Measurements from ENCODE around the gene DDX59. TPM values are rescaled to one million over a fixed set of nuclear protein-coding genes. Genes with fewer than 3 reads are reported as not detected.

Gene DDX59
- polyA plus RNA-seq, 3 donors = 14.3 to 18.6 (median 14.9) TPM

- H4K20me1 ChIP-seq (ENCODE audit: insufficient read depth, low read length) = no peaks in the 10 kb centered on the region
- peak overlapping the region; percentile 43 for H2AFZ ChIP-seq (ENCODE audit: insufficient read depth, low read depth, low read length, poor library complexity, severe bottlenecking)
- peaks cover 32 to 71% of the 10 kb centered on the region in 2 donors for H3K36me3 Mint-ChIP-seq
- intact Hi-C loops (cut with micrococcal nuclease) = no loop called here
- H3K79me2 ChIP-seq (ENCODE audit: insufficient read depth, low read length) = peaks cover 11% of the 10 kb centered on the region
- no peak overlapping the region for H3K4me3 Mint-ChIP-seq
- no peak overlapping the region for H3K9ac ChIP-seq (ENCODE audit: insufficient read depth, low read length, poor library complexity, severe bottlenecking)
- H3K27me3 ChIP-seq (ENCODE audit: control insufficient read depth in 2 of 2, insufficient read depth in 2 of 2, low read length in 2 of 2) = no peaks in the 10 kb centered on the region
- WGBS (ENCODE audit: insufficient coverage) = no CpG with 5 or more reads among the region's 2 CpGs
- DNase-seq = no peak
- peak overlapping the region in 1 of 2 donors; percentile 24 for H3K27ac ChIP-seq (ENCODE audit: low read depth in 1 of 2, low read length in 2 of 2)
- H3K27ac Mint-ChIP-seq = peak overlapping the region in 3 of 7 donors; percentile 0 to 39 (median 2)
- peaks cover 0 to 4% of the 10 kb centered on the region in 2 donors for H3K4me1 ChIP-seq (ENCODE audit: control insufficient read depth in 1 of 2, insufficient read depth in 2 of 2, low read length in 2 of 2)
- no peak overlapping the region for H3K4me3 ChIP-seq (replicated peaks in 1 of 3; ENCODE audit: low read depth in 2 of 3, low read length in 3 of 3)
- H3K27me3 Mint-ChIP-seq (ENCODE audit: low read depth in 3 of 3) = no peaks in the 10 kb centered on the region
- H3K4me1 Mint-ChIP-seq = peaks cover 13% of the 10 kb centered on the region
- no peak overlapping the region for H3K4me2 ChIP-seq (replicated peaks; ENCODE audit: extremely low read depth, low read length, poor library complexity, severe bottlenecking)
- H3K9me3 Mint-ChIP-seq = no peaks in the 10 kb centered on the region
- no peak for TF ChIP-seq CTCF (IDR thresholded peaks at IDR 0.05)
- peaks cover 46 to 80% of the 10 kb centered on the region in 2 donors for H3K36me3 ChIP-seq (replicated peaks in 1 of 2; ENCODE audit: control insufficient read depth in 1 of 2, insufficient read depth in 2 of 2, low read length in 2 of 2)
- H3K9me3 ChIP-seq (replicated peaks in 1 of 2; ENCODE audit: control insufficient read depth in 1 of 2, insufficient read depth in 1 of 2, low read length in 2 of 2) = no peaks in the 10 kb centered on the region
Observed at GRCh38 chr1:200610846-200611245, 58.9 kb downstream of the DDX59 start.

- H3K27me3 Mint-ChIP-seq (ENCODE audit: low read depth in 3 of 3) = no peaks in the 10 kb centered on the region
- intact Hi-C loops (cut with micrococcal nuclease) = no loop called here
- H3K27ac Mint-ChIP-seq = no peak overlapping the region
- Histone ChIP-seq H3K36me3 (replicated peaks in 1 of 2; ENCODE audit: control insufficient read depth in 1 of 2, insufficient read depth in 2 of 2, low read length in 2 of 2) (peaks cover 70 to 90% of the 10 kb centered on the region in 2 donors), H3K4me2 (replicated peaks; ENCODE audit: extremely low read depth, low read length, poor library complexity, severe bottlenecking) (no peak overlapping the region), H3K27ac (ENCODE audit: low read depth in 1 of 2, low read length in 2 of 2) (no peak overlapping the region), H2AFZ (ENCODE audit: insufficient read depth, low read depth, low read length, poor library complexity, severe bottlenecking) (no peak overlapping the region), H3K4me1 (ENCODE audit: control insufficient read depth in 1 of 2, insufficient read depth in 2 of 2, low read length in 2 of 2) (no peaks in the 10 kb centered on the region), H3K79me2 (ENCODE audit: insufficient read depth, low read length) (no peaks in the 10 kb centered on the region), H3K9me3 (replicated peaks in 1 of 2; ENCODE audit: control insufficient read depth in 1 of 2, insufficient read depth in 1 of 2, low read length in 2 of 2) (no peaks in the 10 kb centered on the region), H4K20me1 (ENCODE audit: insufficient read depth, low read length) (no peaks in the 10 kb centered on the region), H3K4me3 (replicated peaks in 1 of 3; ENCODE audit: low read depth in 2 of 3, low read length in 3 of 3) (no peak overlapping the region), H3K9ac (ENCODE audit: insufficient read depth, low read length, poor library complexity, severe bottlenecking) (no peak overlapping the region), H3K27me3 (ENCODE audit: control insufficient read depth in 2 of 2, insufficient read depth in 2 of 2, low read length in 2 of 2) (no peaks in the 10 kb centered on the region)
- no peaks in the 10 kb centered on the region for H3K4me1 Mint-ChIP-seq
- TF ChIP-seq CTCF (IDR thresholded peaks at IDR 0.05) = no peak
- H3K36me3 Mint-ChIP-seq = peaks cover 37 to 62% of the 10 kb centered on the region in 2 donors
- no CpG with 5 or more reads among the region's 1 CpG for WGBS (ENCODE audit: insufficient coverage)
- DNase-seq = no peak
- no peaks in the 10 kb centered on the region for H3K9me3 Mint-ChIP-seq
- H3K4me3 Mint-ChIP-seq = no peak overlapping the region
Observed at GRCh38 chr1:200602632-200603031, 67.1 kb downstream of the DDX59 start.

Other genes starting within 250 kb of the DDX59 start
- under 1 TPM; 0.03 to 0.18 (median 0.05) TPM for gene KIF14, start 49.2 kb downstream of the DDX59 start, polyA plus RNA-seq
- gene CAMSAP2, start 69.0 kb upstream of the DDX59 start, polyA plus RNA-seq = 1 to 10 TPM in 1 of 3 donors, under 1 TPM in 2; 0.89 to 1.3 (median 0.90) TPM
- under 1 TPM in 1 of 3 donors, not detected in 2; 0.13 TPM for gene GPR25, start 203.1 kb upstream of the DDX59 start, polyA plus RNA-seq
- gene INAVA, start 225.0 kb upstream of the DDX59 start, polyA plus RNA-seq = not detected